GM21447 (cell line): Measurements from ENCODE around the gene TSEN15.
A peak's percentile ranks its signal among the peaks of the same experiment; 100 is the strongest.
"Not testable (repeated sequence)": the region's sequence is repeated elsewhere in the genome, so short reads cannot be mapped to it uniquely, and the experiment has no call there.

Source experiments
- ATAC-seq: cut with Tn5 transposase; IDR thresholded peaks from one replicate; pipeline ENCODE4 v1.9.1; 2021; ENCODE audit not compliant: unreplicated experiment

TSEN15 gene

DNA sequence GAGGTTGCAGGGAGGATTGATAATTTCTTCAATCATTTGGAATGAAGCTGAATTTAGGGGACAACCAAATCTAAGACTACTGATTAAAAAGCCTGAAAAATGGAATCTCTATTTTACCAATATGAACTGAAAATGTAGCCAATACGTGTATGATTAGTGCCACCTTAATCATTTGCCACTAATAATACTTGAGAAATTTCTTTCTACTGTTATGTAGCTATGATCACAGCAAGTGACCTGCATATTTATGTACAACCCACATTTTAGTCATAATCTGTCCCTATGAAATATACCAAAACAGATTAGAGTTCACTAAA is 20.5 kb upstream of the TSEN15 start:
- no peak for ATAC-seq

DNA sequence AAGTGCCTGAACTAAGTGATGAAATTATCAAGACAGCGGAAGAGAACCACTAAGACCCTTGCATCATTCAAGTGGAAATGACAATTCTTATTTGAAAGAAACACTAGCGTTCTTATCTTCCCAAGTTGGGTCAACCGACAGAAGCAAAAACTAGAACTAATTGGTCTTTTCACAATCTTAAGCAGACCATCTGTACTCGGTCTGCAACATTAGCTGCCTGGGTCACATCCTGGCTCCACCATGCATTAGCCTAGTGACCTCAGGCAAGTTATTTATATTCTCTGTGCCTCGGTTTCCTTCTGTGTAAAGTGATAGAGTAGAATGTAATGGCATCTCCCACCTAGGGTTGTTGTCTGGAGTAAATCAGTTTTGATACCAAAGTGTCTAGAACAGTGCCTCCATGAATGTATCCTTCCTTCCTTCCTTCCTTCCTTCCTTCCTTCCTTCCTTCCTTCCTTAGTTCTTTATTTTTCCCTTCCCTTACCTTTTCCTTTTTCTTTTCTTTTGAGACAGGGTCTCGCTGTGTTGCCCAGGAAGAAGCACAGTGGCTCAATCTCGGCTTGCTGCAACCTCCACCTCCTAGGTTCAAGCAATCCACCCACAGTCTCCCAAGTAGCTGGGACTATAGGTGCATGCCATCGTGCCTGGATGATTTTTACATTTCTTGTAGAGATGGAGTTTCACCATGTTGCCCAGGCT is 20.0 kb upstream of the TSEN15 start:
- no peak for ATAC-seq

DNA sequence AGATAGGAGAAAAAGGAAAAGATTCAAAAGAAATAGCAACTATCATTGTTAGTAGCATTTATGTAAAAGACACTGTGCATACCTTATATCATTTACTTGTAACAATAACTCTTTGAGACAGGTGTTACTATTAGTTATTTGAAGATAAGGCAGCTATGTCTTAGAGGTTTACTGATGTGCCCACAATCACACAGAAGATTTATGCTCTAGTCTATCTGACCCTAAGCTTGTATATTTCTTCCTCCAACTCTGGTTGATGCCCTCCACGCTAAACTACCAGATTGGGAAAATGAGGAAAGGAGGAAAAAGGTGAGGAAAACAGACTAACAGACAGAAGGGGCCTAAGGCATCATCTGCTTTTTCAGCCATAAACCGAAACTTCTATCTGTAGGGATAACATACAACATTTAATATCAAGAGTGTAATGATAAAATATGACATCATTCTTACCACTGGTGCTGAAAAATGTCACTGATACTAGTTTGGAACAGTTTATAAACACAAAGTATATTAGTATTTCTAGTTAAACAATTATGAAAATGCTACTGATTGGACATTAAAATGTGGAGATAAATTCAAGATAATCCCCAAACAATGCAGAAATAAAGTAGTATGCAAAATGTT is 19.1 kb upstream of the TSEN15 start:
- no peak for ATAC-seq

DNA sequence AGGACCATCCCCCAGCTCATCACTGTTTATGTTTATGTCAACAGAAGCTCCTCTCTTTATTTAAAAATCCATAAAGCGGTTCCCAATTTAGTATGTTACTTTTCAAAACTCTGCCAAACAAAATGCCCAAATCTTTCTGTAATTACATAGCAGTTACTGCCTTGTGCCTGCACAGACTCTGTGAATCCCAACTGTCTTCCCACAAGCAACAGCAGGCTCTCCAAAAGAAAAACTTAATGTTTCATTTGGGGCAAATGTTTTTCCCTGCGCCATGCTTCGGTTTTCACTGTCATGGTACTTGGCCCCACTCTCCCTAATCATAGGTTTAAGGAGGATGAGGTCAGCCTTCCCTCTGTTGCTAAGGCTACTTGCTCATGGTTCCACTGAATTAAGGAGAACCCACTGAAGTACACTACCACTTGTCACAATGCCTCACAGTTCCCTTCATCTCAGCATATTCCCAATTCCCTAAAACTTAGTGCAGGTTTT is 18.6 kb upstream of the TSEN15 start:
- no peak for ATAC-seq

DNA sequence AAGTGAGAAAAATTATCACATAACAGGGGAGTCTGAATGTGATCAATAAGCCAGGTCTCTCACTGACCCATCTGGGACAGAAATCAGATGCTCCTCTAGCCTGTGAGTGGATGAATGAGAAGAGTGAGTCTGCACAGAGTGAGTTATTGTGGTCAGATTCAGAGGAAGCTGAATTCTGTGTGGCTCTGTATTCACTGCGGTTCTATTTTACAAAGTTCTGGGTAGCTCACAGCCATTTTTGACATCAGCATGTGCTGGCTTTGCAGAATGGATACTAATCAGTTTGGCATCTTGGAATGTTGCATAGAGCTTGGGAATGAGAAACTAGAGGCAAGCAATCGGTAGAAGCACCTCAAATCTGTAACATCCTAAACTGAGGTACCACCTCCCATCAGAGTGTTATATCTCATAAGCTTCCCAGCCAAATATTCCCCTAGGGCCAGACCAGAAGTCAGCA is 17.8 kb upstream of the TSEN15 start:
- ATAC-seq, result no peak

DNA sequence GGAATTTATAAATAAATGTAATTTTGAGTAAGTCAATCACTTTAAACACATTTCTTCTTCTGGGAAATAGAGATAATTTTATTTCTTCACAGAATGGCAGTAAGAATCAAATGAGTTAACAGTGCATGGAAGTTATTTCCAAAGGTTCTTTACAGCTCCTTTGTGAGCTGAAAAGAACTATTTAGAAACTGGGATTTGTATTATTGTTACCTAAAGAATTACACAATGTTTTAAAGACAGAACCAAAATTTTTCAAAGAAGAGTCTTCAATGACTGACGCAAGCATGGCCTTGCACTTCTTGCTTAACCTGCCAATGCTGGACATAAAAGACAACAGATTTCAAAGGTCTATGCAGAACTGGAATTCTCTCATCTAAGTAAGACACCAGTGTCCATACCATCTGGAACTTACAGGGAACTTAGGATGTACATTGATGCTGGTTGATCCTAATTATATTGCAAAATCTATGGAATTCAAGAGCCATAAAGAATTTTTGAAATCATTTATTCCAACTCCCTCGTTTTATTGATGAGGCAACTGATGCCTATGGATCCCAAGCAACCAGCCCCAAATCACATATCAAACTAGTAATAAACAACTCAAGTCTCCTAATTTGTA is 16.7 kb upstream of the TSEN15 start:
- no peak for ATAC-seq

DNA sequence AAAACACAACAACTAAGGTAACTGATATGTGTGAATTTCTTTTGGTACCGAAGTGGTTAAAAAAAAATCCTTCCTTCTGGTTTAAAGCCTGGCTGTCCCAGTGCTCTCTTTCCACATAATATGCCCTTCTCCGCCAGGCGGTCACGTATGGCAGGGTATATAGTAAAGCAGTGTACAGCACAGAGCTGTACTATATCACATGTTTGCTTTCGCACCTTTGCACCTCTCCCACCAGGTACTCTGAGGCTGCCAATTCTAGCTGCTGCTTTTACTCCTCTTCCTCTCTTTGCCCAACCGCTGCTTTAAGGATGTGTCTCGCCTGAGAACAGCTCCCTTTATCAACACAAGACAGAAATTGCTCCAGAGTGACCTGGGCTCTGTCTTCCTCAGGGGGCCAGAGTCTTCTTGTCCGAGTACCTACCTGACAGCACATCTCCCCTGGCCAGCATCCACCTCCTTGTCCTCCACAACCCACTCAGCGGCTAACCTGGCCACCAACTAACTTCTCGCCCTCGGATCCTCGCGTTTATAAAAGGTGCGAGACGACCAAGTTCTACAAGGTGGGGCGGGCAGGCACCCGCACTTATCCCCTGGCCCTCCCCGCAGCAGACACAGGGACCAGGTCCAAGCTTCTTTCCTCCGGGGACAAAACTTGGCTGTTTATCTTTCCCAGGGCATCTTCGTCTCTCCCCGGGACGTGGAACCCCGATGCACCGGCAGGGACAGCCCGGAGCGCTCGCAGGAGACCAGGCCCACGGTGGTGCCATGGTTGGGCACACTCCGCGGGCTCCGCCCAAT is 15.6 kb upstream of the TSEN15 start:
- no peak for ATAC-seq

DNA sequence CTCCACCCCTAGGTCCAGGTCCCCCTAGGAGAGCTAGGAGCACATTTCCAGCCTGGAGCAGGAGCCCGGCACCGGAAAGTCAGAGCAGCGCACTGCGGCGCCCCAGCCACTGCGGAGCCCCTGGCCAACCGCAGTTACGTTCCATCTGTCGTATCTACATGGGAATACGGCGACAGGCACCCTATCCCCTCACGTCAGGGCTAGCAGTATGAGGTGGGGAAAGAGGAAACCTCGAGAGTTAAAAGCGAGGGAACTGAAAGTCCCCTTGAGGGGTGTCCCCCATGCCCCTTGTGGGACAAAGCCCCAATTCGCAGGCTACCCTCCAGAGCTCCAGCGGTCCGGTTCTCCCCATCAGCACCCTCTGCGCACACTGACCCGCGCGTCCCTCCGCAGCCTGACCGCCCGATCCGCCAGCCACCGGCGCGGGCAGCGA is 15.0 kb upstream of the TSEN15 start:
- ATAC-seq, result peak; percentile 33

DNA sequence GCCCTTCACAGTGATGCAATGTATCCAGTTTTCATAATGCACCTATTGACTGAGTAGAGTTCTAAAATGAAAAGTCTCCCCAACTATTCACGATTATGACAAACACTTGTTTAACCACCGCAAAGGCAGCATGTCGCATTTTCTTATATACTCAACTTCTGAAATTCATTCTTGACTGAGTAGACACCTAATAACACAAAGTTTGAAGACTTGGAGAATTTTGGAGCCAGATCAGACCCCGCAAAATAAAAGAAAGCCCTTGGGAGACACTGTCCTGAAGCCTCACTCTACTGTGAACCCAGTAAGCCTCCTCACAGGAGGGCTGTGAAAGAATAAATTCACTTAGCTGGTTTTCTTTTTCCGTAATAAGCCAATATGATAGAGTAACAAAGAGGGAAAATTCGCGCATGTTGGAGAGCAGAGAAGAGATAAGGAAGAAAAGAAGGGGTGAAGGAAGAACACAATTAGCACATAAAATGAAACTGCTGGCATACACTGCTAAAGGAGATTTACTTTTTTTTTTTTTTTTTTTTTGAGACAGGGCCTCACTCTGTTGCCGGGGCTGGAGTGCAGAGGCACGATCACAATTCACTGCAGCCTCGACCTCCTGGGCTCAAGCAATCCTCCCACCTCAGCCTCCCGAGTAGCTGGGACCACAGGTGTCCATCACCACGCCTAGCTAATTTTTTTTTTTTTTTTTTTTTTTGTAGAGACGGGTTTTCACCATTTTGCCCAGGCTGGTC is 13.5 kb upstream of the TSEN15 start:
- no peak for ATAC-seq

DNA sequence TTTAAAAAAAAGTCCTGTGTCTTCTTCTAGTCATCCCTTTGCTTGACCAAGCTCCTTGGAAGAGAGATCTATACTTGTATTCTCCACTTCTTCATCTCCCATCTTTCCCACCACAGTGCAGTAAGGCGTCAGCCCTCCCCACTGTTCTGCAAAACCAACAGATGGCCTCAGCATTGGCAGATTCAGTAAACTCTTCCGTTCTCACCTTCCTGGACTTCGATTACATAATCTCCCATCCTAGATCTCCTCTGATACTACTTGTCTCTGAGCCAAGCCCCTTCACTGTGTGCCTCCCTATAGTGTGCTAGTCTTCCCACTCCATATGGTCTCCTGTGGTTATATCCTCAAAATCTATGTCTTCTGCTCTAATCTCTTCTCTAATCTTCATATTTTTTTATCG is 12.4 kb upstream of the TSEN15 start:
- no peak for ATAC-seq

DNA sequence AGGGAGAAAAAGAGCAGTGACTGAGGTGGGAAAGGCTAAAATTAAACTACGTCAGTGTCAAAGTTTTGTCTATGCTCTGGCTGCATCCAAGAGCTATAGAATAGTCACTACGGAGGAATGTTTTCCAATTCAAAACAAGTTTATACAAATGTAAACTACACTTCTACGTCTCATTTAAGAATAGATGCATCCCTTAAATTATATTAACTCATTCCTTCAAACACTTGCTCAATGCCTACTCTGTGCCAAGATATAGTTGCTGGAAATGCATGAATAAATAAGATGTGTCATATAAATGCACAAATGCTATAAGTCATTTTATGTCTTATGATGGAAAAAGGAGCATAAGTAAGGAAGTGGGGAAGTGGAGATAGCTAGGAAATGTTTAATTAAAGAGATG is 9.8 kb upstream of the TSEN15 start:
- no peak for ATAC-seq

DNA sequence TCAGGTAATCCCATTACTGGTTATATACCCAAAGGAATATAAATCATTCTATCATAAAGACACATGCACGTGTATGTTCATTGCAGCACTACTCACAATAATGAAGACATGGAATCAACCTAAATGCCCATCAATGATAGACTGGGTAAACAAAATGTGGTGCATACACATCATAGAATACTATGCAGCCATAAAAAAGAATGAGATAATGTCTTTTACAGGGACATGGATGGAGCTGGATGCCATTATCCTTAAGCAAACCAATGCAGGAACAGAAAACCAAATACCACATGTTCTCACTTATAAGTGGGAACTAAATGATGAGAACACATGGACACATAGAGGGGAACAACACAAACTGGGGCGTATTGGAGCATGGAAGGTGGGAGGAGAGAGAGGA is 8.2 kb upstream of the TSEN15 start:
- ATAC-seq, result not testable (repeated sequence)

DNA sequence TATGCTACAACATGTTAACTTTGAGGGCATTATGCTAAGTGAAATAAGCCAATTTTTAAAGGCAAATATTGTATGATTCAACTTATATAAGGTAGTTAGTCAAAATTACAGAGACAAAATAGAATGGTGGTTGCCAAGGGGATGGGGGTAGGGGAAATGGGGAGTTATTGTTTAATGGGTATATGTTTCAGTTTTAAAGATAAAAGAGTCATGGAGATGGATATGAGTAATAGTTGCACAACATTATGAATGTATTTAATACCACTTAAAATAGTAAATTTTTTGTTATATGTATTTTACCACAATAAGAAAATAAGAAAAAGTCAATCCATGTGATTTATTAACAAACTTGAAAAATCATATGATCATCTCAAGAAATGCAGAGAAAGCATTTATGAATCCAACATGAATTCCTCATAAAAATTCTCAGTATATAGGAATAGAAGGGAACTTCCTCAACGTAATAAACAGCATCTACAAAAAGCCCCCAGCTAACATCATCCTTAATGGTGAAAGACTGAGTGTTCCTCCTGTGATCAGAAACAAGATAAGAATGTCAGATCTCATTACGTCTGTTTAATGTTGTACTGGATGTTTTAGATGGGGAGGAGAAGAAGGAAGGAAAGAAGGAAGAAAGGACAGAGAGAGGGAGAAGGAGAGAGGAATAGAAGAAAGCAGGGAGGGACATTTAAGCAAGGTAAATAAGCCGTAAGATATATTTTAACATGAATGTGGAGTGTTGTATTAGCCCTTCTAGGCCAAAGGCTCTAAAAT is 6.7 kb upstream of the TSEN15 start:
- ATAC-seq, result no peak

DNA sequence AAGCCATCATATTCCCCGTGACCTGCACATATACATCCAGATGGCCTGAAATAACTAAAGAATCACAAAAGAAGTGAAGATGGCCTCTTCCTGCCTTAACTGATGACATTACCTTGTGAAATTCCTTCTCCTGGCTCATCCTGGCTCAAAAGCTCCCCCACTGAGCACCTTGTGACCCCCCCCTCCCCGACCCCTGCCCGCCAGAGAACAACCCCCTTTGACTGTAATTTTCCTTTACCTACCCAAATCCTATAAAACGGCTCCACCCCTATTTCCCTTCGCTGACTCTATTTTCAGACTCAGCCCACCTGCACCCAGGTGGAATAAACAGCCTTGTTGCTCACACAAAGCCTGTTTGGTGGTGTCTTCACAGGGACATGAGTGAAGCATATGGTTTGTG is 4.0 kb upstream of the TSEN15 start:
- ATAC-seq, result not testable (repeated sequence)

DNA sequence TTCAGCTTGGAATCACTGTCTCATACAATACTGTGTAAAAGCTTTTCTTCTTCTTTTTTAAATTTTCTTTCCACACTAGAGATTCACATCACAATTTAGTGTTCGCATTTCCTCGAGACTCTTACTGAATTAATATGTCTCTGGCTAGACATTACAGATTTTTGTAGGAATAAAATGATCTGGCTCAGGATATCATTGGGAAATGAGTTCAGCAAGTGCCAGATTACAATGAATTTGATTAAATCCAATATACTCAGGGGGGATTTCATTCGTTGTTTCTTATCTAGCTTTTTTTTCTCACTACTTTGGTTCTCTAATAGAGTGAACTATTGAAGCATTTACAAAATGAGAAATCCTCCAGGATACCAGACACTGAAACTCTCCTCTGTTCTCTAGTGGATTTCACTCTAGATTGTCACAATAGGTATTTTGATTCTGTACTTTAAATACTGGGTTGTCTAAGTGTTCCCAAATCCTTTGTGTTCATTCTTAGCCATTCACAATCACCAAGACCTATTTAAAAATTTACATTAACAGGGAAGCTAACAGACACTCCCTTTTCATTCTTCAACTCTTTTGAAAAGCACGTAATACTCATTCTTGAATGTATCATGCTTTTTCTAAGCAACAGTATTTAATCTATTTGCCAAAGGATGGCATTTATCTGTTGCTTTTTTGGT is 2.8 kb upstream of the TSEN15 start:
- no peak for ATAC-seq

DNA sequence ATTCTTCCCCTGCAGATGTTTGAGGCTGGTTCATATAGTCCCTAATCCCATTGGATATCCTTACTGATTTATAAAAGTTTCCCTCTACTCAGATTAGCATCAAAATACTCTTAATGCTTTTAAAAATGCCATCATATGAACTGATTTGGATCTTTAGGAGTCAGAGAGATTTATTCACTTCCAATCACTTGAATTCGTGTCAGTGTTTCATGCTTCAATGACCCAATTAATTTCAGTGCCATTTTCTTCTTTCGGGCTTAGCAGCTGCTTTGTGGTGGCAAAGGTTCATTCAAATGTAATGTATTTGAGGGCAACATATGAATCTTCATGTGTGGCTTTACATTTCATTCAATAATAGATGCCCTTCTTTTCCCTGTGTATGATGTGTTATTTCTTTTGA is 2.2 kb upstream of the TSEN15 start:
- ATAC-seq, result no peak

DNA sequence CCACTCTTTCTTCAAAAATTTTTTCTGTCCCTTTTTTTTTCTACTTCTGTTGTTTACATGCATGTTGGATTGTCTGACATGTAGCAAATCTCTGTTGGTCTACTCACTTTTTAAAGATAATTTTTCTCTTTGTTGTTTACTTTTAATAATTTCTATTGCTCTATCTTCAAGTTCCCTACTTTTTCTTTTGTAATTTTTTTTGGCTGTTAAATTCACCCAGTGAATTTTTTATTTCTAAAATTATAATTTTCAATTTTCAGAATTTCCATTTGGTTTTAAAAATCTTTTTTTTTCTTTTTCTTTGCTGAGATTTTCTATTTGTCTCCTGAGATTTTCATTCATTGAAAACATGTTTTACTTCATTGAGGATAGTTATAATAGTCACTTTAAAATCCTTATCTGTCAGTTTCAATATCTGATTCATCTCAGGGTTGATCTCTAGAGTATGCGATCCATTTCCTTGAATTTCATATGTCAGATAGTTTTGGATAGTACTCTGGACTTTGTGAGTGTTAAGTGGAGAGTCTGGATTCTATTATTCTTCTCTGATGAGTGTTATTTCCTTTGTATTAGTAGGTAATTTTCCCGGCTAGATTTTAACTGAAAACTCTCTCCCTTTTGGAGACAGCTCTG is 1.6 kb upstream of the TSEN15 start:
- ATAC-seq, result no peak

DNA sequence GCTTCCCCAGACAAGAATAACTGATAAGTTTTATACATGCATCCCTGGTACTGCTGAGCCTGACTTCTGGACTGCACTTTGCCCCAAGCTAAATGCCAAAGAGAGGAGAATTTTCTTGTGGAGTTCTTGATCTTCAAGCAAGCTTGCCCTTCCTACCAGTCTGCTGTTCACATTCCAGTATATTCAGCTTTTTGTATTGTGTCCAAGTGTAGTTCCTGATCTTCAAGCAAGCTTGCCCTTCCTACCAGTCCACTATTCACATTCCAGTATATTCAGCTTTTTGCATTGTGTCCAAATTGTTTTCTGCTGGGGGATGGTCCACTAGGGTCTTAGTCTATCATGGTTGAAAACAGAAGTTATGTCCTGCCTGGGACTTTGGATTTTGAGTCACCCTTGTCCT is 894 bp upstream of the TSEN15 start:
- no peak for ATAC-seq

DNA sequence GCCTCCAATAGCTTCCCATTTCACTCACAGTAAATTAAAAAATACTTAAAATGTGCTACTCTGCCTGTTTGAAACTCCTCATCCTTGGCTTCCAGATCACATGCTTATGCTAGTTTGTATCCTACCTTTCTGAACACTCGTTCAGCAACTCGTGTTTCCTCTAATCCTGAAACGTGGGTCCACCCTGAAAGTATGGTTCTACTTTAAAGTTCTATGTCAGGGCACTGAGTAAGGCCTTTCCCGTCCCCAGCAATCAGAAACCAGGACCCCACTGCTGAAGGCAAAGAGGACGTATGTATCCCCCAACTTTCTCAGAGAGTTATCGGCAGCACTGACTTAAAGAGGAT is 419 bp upstream of the TSEN15 start:
- no peak for ATAC-seq
